HG02943 (cell line): ENCODE measurements around the gene ZCCHC4.

Experiments used
- ATAC-seq: cut with Tn5 transposase; IDR thresholded peaks from one replicate; pipeline ENCODE4 v1.9.1; 2021; ENCODE audit warnings: mild to moderate bottlenecking, low read depth, moderate library complexity; ENCODE audit not compliant: unreplicated experiment

Gene ZCCHC4, protein sequence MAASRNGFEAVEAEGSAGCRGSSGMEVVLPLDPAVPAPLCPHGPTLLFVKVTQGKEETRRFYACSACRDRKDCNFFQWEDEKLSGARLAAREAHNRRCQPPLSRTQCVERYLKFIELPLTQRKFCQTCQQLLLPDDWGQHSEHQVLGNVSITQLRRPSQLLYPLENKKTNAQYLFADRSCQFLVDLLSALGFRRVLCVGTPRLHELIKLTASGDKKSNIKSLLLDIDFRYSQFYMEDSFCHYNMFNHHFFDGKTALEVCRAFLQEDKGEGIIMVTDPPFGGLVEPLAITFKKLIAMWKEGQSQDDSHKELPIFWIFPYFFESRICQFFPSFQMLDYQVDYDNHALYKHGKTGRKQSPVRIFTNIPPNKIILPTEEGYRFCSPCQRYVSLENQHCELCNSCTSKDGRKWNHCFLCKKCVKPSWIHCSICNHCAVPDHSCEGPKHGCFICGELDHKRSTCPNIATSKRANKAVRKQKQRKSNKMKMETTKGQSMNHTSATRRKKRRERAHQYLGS

DNA sequence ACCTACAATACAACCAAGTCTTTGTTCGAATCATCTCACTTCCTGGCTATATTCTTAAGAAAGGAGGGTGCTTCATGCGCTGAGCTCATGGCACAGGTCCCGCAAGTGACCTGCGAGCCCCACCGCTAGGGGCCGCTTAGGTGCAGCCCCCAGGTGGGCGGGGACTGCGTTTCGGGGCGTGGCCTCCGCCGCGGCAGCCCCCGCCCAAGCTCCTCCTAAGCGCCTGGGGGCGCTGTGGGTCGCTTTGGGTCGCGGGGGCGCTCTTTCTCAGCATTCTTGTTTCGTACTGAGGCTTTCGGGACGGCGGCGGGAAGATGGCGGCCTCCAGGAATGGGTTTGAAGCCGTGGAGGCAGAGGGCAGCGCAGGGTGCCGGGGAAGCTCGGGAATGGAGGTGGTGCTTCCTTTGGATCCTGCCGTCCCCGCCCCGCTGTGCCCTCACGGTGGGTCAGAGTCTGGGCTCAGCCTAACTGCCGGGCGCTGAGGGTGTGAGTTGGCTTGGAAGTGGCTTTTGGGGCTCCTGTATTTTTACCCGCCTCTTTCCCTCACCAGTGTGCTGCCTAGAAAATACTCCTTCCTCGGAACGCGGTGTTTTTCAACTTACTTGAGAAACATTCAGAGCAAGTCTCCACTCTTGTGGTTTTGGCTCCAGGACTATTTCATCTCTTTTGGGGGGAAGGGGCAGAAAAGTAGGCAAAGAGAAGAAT lies at the start of gene ZCCHC4:
ZCCHC4 (plus strand) TSS at position 279 of the 705 bp plus-strand sequence; CDS start at position 315, 36 bp downstream.
- peak; percentile 82 for ATAC-seq

DNA sequence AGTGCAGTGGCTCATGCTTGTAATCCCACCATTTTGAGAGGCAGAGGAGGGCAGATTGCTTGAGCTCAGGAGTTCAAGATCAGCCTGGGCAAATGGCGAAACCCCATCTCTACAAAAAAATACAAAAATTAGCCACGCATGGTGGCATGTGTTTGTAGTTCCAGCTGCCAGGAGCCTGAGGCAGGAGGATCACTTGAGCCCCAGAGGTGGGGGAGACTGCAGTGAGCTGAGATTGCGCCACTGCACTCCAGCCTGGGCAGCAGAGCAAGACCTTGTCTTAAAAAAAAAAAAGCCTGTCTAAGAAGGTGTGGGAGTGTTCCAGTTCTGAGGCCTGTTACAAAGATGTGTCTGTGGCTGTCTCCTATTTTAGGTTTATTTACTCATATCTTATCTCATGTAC lies 40.7 kb upstream of the ZCCHC4 start:
- ATAC-seq = no peak

- ATAC-seq = no peak
These were observed 32.4 kb upstream of the ZCCHC4 start for GRCh38 chr4:25280210-25280609.

DNA sequence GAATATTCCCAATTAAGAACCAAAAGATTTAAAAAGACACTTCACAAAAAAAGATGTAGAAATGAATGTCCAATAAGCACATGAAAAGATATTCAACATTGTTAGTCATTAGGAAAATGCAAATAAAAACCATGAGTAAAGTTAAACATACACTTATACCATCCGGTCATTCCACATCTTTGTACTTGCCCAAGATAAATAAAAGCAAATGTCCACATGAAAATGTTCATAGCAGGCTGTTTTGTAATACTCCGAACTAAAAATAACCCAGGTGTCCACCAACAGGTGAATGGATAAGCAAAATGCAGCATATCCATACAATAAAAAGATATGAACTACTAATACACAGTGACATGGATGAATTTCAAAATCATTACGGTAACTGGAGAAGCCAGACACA lies 28.6 kb upstream of the ZCCHC4 start:
- no peak for ATAC-seq

DNA sequence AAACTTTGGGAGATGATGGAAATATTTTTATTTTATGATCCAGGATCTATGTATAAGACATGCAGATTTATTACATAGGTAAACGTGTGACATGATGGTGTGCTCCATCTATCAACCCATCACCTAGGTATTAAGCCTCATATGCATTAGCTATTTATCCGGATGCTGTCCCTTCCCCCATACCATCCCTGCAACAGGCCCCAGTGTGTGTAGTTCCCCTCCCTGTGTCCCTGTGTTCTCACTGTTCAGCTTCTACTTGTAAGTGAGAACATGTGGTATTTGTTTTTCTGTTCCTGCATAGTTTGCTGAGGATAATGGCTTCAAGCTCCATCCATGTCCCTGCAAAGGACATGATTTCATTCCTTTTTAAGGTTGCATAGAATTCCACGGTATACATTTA lies 28.1 kb upstream of the ZCCHC4 start:
- ATAC-seq = no peak

DNA sequence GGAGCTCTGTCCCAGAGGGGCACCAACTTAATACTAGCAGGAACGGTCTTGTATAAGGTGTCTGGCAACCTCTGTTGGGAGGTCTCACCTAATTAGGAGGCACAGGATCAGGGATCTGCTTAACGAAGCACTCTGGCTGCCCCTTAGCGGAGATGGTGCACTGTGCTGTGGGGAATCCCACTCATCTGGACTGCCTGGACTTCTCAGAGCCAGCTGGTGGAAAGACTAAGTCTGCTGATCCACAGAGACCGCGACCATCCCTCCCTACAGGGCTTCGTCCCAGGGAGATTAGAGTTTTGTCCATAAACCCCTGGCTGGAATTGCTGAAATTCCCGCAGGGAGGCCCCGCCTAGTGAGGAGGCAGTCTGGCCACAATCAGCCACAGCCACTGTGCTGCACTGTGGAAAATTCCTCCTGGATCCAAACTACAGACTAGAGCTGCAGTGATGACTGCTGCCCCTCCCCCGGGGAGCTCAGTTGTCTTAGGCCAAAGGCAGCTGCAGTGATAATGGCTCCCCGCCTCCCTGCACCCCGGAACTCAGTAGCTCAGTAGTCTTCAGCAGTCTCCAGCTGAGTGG lies 22.0 kb upstream of the ZCCHC4 start:
- no peak for ATAC-seq

DNA sequence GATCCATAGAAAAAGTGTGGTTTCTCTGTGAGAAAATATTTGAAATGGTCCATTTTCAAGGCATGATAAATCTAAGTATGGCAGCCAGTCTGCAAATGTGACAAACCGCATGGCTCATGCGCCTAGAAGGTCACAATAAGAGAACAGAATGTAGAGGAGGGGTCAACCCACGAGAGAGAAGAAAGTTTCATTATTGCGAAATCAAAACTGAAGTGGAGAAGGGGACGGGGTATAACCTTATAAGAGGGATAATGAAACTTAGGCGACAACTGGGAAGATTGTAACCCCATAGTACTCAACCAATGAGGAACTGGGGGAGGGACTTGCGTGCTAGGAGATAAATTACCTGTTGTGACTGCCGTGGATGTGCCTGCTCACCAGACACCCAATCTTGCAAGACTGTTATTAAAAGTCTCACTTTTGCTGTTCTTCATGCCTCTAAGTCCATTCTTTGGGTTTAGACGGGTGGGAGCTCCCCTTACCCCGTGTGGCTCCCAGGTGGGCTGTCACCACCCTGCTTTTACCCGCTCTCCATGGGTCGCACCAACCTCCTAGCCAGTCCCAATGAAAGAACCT lies 21.3 kb upstream of the ZCCHC4 start:
- ATAC-seq = no peak

- no peak for ATAC-seq
These were observed 14.9 kb upstream of the ZCCHC4 start for GRCh38 chr4:25297528-25298242.

GRCh38 chr4:25299476-25300203 lies 12.9 kb upstream of the ZCCHC4 start:
- no peak for ATAC-seq

DNA sequence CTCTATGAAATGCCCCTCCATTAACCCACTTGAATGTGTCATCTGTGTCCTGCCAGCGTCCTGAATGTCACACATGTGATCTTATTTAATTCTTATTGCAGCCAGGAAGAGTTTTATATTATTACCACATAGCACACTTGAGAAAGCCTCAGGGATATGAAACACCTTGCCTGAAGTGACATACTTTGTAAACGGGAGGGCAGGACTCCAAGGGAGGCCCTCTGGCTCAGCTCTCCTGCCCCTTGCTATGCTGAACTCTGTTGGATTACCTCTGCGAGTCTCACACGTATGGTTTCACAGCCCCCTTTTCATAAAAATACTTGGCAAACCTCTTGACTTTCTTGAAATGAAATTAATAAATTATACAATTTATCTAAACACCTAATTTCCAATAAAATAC lies 11.1 kb upstream of the ZCCHC4 start:
- ATAC-seq = no peak

GRCh38 chr4:25302626-25303025 lies 9.9 kb upstream of the ZCCHC4 start:
- ATAC-seq = no peak

DNA sequence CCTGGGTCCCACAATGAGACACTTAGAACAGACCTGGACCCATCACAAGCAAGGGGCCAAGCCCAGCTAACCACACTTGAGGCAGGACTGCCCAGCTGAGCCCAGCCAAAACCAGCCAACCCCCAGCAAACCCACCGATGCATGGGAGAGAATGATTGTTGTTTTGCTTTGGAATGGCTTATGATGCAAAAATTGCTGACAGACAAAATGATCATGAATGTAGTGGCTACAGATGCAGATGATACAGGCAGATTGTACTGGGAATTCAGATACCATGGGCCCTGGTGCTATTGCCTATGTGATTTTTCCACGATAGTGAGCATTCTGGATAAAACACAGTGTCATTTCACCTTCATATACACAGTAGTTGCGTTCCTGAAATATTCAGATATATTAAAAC lies 9.0 kb upstream of the ZCCHC4 start:
- no peak for ATAC-seq

DNA sequence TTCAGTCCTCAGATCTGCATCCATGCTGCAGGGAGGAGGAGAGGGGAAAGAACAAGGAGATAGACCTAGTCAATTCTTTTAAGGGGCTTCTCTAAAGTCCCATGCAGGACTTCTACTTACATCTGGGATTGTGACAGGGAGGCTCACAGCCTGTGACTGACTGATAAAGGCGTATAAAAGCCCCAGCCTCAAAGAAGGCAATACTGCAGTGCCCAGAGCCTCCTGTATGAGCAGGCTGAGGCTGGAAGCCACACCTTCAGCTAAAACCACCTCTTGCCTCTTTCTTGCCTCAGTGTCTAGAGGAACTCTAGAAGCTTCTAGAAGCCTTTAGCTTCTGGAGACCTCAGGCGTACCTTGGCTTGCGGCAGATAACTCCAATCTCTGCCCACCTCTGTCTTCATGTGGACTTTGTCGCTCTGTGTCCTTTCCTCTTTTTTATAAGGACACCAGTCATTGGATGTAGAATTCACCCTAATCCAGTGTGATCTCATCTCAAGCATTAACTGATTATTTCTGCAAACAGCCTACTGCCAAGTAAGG lies 6.0 kb upstream of the ZCCHC4 start:
- no peak for ATAC-seq

GRCh38 chr4:25307596-25307995 lies 5.0 kb upstream of the ZCCHC4 start:
- no peak for ATAC-seq

- ATAC-seq = no peak
These were observed 4.3 kb upstream of the ZCCHC4 start for GRCh38 chr4:25308306-25308705.

GRCh38 chr4:25308761-25309160 lies 3.8 kb upstream of the ZCCHC4 start:
- no peak for ATAC-seq

- ATAC-seq = peak; percentile 52
These were observed 2.3 kb upstream of the ZCCHC4 start for GRCh38 chr4:25310066-25310802.

- ATAC-seq = peak; percentile 27
These were observed 1.8 kb upstream of the ZCCHC4 start for GRCh38 chr4:25310803-25311166.
